ENCODE measurements around the gene DEFB131B.
"Not testable (repeated sequence)": the region's sequence is repeated elsewhere in the genome, so short reads cannot be mapped to it uniquely, and the experiment has no call there.

GRCh38 chr11:71889181-71889872 is 11.1 kb downstream of the DEFB131B start:
- TF ChIP-seq POLR2AphosphoS5, POLR2A, EP300 (IDR thresholded peaks at IDR 0.05): not testable (repeated sequence)
- TF ChIP-seq, protein P1, sequence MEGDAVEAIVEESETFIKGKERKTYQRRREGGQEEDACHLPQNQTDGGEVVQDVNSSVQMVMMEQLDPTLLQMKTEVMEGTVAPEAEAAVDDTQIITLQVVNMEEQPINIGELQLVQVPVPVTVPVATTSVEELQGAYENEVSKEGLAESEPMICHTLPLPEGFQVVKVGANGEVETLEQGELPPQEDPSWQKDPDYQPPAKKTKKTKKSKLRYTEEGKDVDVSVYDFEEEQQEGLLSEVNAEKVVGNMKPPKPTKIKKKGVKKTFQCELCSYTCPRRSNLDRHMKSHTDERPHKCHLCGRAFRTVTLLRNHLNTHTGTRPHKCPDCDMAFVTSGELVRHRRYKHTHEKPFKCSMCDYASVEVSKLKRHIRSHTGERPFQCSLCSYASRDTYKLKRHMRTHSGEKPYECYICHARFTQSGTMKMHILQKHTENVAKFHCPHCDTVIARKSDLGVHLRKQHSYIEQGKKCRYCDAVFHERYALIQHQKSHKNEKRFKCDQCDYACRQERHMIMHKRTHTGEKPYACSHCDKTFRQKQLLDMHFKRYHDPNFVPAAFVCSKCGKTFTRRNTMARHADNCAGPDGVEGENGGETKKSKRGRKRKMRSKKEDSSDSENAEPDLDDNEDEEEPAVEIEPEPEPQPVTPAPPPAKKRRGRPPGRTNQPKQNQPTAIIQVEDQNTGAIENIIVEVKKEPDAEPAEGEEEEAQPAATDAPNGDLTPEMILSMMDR (IDR thresholded peaks at IDR 0.05) = not testable (repeated sequence)
